K562 (cell line): ENCODE measurements around the gene MRFAP1. TPM values are rescaled to one million over a fixed set of nuclear protein-coding genes. Genes with fewer than 3 reads are reported as not detected.

Source experiments
- BACH1 ChIP-seq: fragments of 200-800 bp; sonication (Bioruptor generic); IDR thresholded peaks from 2 replicates; pipeline ENCODE4 v1.6.1; 2016; ENCODE audit warnings: missing genetic modification characterization, missing compliant biosample characterization
- CBX2 ChIP-seq: fragments of 200-600 bp; sonication (generic); IDR thresholded peaks from one replicate; pipeline ENCODE4 v1.6.1; 2012; ENCODE audit warnings: mild to moderate bottlenecking, low read length, inconsistent platforms; ENCODE audit not compliant: insufficient read depth, poor library complexity, severe bottlenecking
- ELF4 ChIP-seq: fragments of 450-650 bp; formaldehyde crosslinking; IDR thresholded peaks from 2 replicates; pipeline ENCODE4 v1.4.0; 2022; ENCODE audit warnings: missing genetic modification characterization
- HLTF ChIP-seq: fragments of 450-650 bp; IDR thresholded peaks from 2 replicates; pipeline ENCODE4 v1.6.1; 2016
- MEIS2 ChIP-seq: fragments of 450-650 bp; IDR thresholded peaks from 2 replicates; pipeline ENCODE4 v1.6.1; 2014; ENCODE audit warnings: mild to moderate bottlenecking; ENCODE audit not compliant: partially characterized antibody
- MXD1 ChIP-seq: fragments of 250-450 bp; sonication (Bioruptor Pico); IDR thresholded peaks from 2 replicates; pipeline ENCODE4 v1.8.0; 2021; ENCODE audit warnings: borderline replicate concordance, mild to moderate bottlenecking, moderate library complexity; ENCODE audit not compliant: poor library complexity, severe bottlenecking
- PCBP2 ChIP-seq: fragments of 200-400 bp; formaldehyde crosslinking; IDR thresholded peaks from 2 replicates; pipeline ENCODE4 v1.6.1; 2018; ENCODE audit warnings: low read length, low read depth, mild to moderate bottlenecking, moderate library complexity; ENCODE audit not compliant: poor library complexity, severe bottlenecking
- PURB ChIP-seq: sonication (generic); formaldehyde crosslinking; IDR thresholded peaks from 2 replicates; pipeline ENCODE4 v1.9.0; 2021; ENCODE audit warnings: low read depth, mild to moderate bottlenecking, missing genetic modification reagents
- RBM25 ChIP-seq: fragments of 200-400 bp; formaldehyde crosslinking; IDR thresholded peaks from 2 replicates; pipeline ENCODE4 v1.6.1; 2018; ENCODE audit warnings: low read length, low read depth, moderate library complexity; ENCODE audit not compliant: severe bottlenecking
- SMAD3 ChIP-seq: fragments of 450-650 bp; formaldehyde crosslinking; conservative IDR thresholded peaks from 2 replicates; pipeline ENCODE4 v1.4.0; 2020; ENCODE audit warnings: mild to moderate bottlenecking
- ZBTB1 ChIP-seq: sonication (generic); formaldehyde crosslinking; IDR thresholded peaks from 2 replicates; pipeline ENCODE4 v1.8.1; 2023; ENCODE audit warnings: missing genetic modification reagents, low read depth, mild to moderate bottlenecking, borderline replicate concordance
- ZBTB11 ChIP-seq, 3 experiments: fragments of 200-800 bp in 1 of 3; fragments of 250-450 bp in 1 of 3; fragments of 450-650 bp in 1 of 3; sonication (Bioruptor Pico) in 1 of 3; sonication (Bioruptor generic) in 1 of 3; formaldehyde crosslinking in 1 of 3; IDR thresholded peaks; 2 replicates each; pipeline versions ENCODE4 v1.6.1 to v1.8.0; 2016 to 2022; ENCODE audit warnings: mild to moderate bottlenecking in 2 of 3, missing genetic modification characterization in 2 of 3, missing compliant biosample characterization in 1 of 3, moderate library complexity in 1 of 3
- ZNF436 ChIP-seq: fragments of 250-450, 450-650 bp; sonication (Bioruptor Pico); formaldehyde crosslinking; IDR thresholded peaks from 2 replicates; pipeline ENCODE4 v1.7.0; 2020; ENCODE audit warnings: mild to moderate bottlenecking
- polyA plus RNA-seq, 8 experiments: library from polyadenylated mRNA; depleted of rRNA in 4 of 8; stranded (reverse) in 5 of 8; unstranded in 3 of 8; fragments of >200 nt; fragmentation: Nextera tagmentation in 2 of 8; fragmentation: Illumina TruSeq in 1 of 8; extraction: Ambion mirVana in 2 of 8; extraction: Trizol in 1 of 8; gene quantifications; 2 replicates each; pipeline versions ENCODE4 v1.2.1 to v1.2.3, GENCODE V29; 2011 to 2014; ENCODE audit warnings: inconsistent platforms in 1 of 8, missing spikeins in 1 of 8
- total RNA-seq, 7 experiments: library from RNA; depleted of rRNA in 6 of 7; stranded (reverse); fragments of >200 nt in 6 of 7; fragmentation: Illumina TruSeq in 2 of 7; extraction: Trizol in 2 of 7; gene quantifications; 2 replicates each; pipeline versions ENCODE4 v1.2.1 to v1.2.3, GENCODE V29; 2011 to 2021; ENCODE audit warnings: low replicate concordance in 1 of 7
- TF ChIP-seq, protein P1 (sequence below): fragments of 250-450 bp; sonication (Bioruptor Pico); IDR thresholded peaks from 2 replicates; pipeline ENCODE4 v1.4.0; 2020; ENCODE audit warnings: mild to moderate bottlenecking, moderate library complexity
- TF ChIP-seq, protein P2 (sequence below): sonication (generic); formaldehyde crosslinking; IDR thresholded peaks from 2 replicates; pipeline ENCODE4 v1.8.0; 2022; ENCODE audit warnings: missing genetic modification reagents, mild to moderate bottlenecking, borderline replicate concordance
- TF ChIP-seq, protein P3 (sequence below): sonication (generic); formaldehyde crosslinking; IDR thresholded peaks from 2 replicates; pipeline ENCODE4 v1.5.0; 2020; ENCODE audit warnings: missing genetic modification reagents

The MRFAP1 gene
- total and polyA plus RNA-seq, 9 of the 15 experiments (the other 6 are each of a cell fraction or from before 2014, with no cell fraction given) = 46.0 to 270 (median 151) TPM

- TF ChIP-seq, protein P1, sequence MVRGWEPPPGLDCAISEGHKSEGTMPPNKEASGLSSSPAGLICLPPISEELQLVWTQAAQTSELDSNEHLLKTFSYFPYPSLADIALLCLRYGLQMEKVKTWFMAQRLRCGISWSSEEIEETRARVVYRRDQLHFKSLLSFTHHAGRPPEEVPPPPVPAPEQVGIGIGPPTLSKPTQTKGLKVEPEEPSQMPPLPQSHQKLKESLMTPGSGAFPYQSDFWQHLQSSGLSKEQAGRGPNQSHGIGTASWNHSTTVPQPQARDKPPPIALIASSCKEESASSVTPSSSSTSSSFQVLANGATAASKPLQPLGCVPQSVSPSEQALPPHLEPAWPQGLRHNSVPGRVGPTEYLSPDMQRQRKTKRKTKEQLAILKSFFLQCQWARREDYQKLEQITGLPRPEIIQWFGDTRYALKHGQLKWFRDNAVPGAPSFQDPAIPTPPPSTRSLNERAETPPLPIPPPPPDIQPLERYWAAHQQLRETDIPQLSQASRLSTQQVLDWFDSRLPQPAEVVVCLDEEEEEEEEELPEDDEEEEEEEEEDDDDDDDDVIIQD (CRISPR knock-in tag) = no peak
- TF ChIP-seq ZBTB1 (CRISPR knock-in tag) (no peak), MEIS2 (peak; percentile 92), ELF4 (CRISPR knock-in tag) (0 out of 2 replicates have a peak, but pooled peaks have one; percentile 41), SMAD3 (CRISPR knock-in tag) (no peak), ZNF436 (no peak), MXD1 (no peak), HLTF (no peak), ZBTB11 (CRISPR knock-in tag; IDR thresholded peaks at IDR 0.05) (no peak; a peak in 2 of 6 replicates), RBM25 (no peak), BACH1 (tag) (no peak), PCBP2 (no peak), PURB (CRISPR knock-in tag) (no peak), CBX2 (no peak)
- TF ChIP-seq, protein P2, sequence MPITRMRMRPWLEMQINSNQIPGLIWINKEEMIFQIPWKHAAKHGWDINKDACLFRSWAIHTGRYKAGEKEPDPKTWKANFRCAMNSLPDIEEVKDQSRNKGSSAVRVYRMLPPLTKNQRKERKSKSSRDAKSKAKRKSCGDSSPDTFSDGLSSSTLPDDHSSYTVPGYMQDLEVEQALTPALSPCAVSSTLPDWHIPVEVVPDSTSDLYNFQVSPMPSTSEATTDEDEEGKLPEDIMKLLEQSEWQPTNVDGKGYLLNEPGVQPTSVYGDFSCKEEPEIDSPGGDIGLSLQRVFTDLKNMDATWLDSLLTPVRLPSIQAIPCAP = no peak
- TF ChIP-seq, protein P3, sequence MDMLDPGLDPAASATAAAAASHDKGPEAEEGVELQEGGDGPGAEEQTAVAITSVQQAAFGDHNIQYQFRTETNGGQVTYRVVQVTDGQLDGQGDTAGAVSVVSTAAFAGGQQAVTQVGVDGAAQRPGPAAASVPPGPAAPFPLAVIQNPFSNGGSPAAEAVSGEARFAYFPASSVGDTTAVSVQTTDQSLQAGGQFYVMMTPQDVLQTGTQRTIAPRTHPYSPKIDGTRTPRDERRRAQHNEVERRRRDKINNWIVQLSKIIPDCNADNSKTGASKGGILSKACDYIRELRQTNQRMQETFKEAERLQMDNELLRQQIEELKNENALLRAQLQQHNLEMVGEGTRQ (CRISPR knock-in tag) = no peak
Measured at GRCh38 chr4:6674500-6675149, 34.1 kb downstream of the MRFAP1 start (continued).
